ENCODE data around the gene PRAME. TPM values are rescaled to one million over a fixed set of nuclear protein-coding genes. Genes with fewer than 3 reads are reported as not detected.
A peak's percentile ranks its signal among the peaks of the same experiment; 100 is the strongest.

Gene PRAME
- total and polyA plus RNA-seq, 2 experiments from 2014 or later: not detected

GRCh38 chr22:22553141-22553540, 5.9 kb downstream of the PRAME start:
- no peaks in the 10 kb centered on the region for H3K9me2 ChIP-seq (ENCODE audit: insufficient read depth)
- H3K4me1 ChIP-seq (ENCODE audit: insufficient read depth): no peaks in the 10 kb centered on the region
- peaks cover 91% of the 10 kb centered on the region for H3K27me3 ChIP-seq (ENCODE audit: insufficient read depth)
- no peaks in the 10 kb centered on the region for H3K79me2 ChIP-seq (replicated peaks; ENCODE audit: insufficient read depth)
- H3F3A ChIP-seq (replicated peaks; ENCODE audit: low read depth): no peaks in the 10 kb centered on the region
- peaks cover 79% of the 10 kb centered on the region for H3K27me3 Mint-ChIP-seq (ENCODE audit: insufficient read depth, low read depth, poor library complexity)
- no peaks in the 10 kb centered on the region for H3K4me1 Mint-ChIP-seq
- DNase-seq (ENCODE audit: low spot score): no peak
- H3K9me3 Mint-ChIP-seq: peaks cover 13% of the 10 kb centered on the region
- no peak overlapping the region for H3K4me3 ChIP-seq
- H3K27ac ChIP-seq (ENCODE audit: low read depth): no peak overlapping the region
- H4K20me1 ChIP-seq (replicated peaks; ENCODE audit: insufficient read depth): no peaks in the 10 kb centered on the region; the same call in 1 of the 2 replicates
- no peak overlapping the region for H3K27ac Mint-ChIP-seq
- TF ChIP-seq STAT1 (IDR thresholded peaks at IDR 0.05; ENCODE audit: unreplicated experiment): no peak
- no peak for TF ChIP-seq ZNF462 (CRISPR knock-in tag; IDR thresholded peaks at IDR 0.05)
- TF ChIP-seq CREB1 (CRISPR knock-in tag; IDR thresholded peaks at IDR 0.05; ENCODE audit: low read depth): no peak
- no peak for ATAC-seq
- no peak overlapping the region for H2AFZ ChIP-seq
- no peak overlapping the region for H3K4me2 ChIP-seq
- H3K36me3 ChIP-seq (ENCODE audit: insufficient read depth): no peaks in the 10 kb centered on the region
- no peak overlapping the region for H3K4me3 Mint-ChIP-seq
- no peaks in the 10 kb centered on the region; the same call in 2 of the 3 replicates for H3K36me3 Mint-ChIP-seq (ENCODE audit: low read depth)

GRCh38 chr22:22552630-22553029, 6.4 kb downstream of the PRAME start:
- Histone ChIP-seq H3K9me2 (ENCODE audit: insufficient read depth) (no peaks in the 10 kb centered on the region), H3K4me1 (ENCODE audit: insufficient read depth) (no peaks in the 10 kb centered on the region), H3K27me3 (ENCODE audit: insufficient read depth) (peaks cover 96% of the 10 kb centered on the region), H3K4me2 (no peak overlapping the region), H2AFZ (no peak overlapping the region), H3K4me3 (no peak overlapping the region), H4K20me1 (replicated peaks; ENCODE audit: insufficient read depth) (no peaks in the 10 kb centered on the region; the same call in 1 of the 2 replicates), H3F3A (replicated peaks; ENCODE audit: low read depth) (no peaks in the 10 kb centered on the region), H3K27ac (ENCODE audit: low read depth) (no peak overlapping the region), H3K79me2 (replicated peaks; ENCODE audit: insufficient read depth) (no peaks in the 10 kb centered on the region), H3K36me3 (ENCODE audit: insufficient read depth) (no peaks in the 10 kb centered on the region)
- TF ChIP-seq CTCF (conservative IDR thresholded peaks at IDR 0.05; ENCODE audit: low read depth in 2 of 2): peak; percentile 47 to 63; a peak in 3 of 4 replicates
- TF ChIP-seq ETS1 (IDR thresholded peaks at IDR 0.05): no peak
- no peak for TF ChIP-seq NANOG (IDR thresholded peaks at IDR 0.05; ENCODE audit: borderline replicate concordance)
- no peak for TF ChIP-seq JUNB (IDR thresholded peaks at IDR 0.05; ENCODE audit: unreplicated experiment)
- peaks cover 13% of the 10 kb centered on the region for H3K9me3 Mint-ChIP-seq
- peak; percentile 97 for ATAC-seq
- no peaks in the 10 kb centered on the region; the same call in 2 of the 3 replicates for H3K36me3 Mint-ChIP-seq (ENCODE audit: low read depth)
- H3K27me3 Mint-ChIP-seq (ENCODE audit: insufficient read depth, low read depth, poor library complexity): peaks cover 85% of the 10 kb centered on the region
- DNase-seq (ENCODE audit: low spot score): peak; percentile 69
- no peak overlapping the region for H3K4me3 Mint-ChIP-seq
- no peaks in the 10 kb centered on the region for H3K4me1 Mint-ChIP-seq
- H3K27ac Mint-ChIP-seq: no peak overlapping the region
